Dermis microvascular lymphatic vessel endothelial cell (primary cell): ENCODE measurements around the gene MEF2C. TPM values are rescaled to one million over a fixed set of nuclear protein-coding genes. Genes with fewer than 3 reads are reported as not detected.

ENCODE experiments used
- DNase-seq, 2 donors: peaks; one replicate each; pipeline versions ENCODE4 v3.0.0 to v3.0.0-alpha.2; 2010; ENCODE audit warnings: low read depth in 2 of 2
- total RNA-seq: library from RNA; depleted of rRNA; stranded (reverse); fragments of >200 nt; gene quantifications from 2 replicates; pipeline ENCODE4 v1.2.1, GENCODE V29; 2014

MEF2C gene
- total RNA-seq, 1 donor from 2014 or later: 118 TPM

DNA sequence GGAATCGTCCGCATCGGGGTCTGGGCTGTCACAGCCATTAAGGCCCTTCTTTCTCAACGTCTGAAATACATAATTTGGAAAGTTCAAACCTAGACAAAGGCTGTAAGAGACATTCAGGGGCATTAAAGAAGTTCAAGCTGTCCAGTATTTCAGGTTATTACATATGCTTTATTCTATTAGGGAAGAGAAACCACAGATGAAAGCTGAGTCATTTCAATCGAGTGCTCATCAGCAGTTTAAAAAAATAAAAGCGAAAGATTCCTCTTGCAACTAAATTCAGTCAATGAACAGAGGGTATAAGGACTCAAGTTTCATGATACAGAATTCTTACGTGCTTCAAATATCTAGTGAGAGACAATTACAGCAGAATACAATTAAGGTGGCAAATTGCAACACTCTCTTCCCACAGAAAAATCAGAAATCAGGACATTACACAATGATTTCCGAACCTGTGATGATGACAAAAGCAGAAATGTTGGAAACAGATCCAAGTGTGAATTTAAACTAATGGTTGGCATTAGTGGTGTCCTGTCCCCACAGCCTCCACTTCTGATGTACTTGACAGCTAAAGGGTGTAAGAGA, 121.6 kb downstream of the MEF2C start:
- peak in 1 of 2 donors; percentile 64 for DNase-seq

DNA sequence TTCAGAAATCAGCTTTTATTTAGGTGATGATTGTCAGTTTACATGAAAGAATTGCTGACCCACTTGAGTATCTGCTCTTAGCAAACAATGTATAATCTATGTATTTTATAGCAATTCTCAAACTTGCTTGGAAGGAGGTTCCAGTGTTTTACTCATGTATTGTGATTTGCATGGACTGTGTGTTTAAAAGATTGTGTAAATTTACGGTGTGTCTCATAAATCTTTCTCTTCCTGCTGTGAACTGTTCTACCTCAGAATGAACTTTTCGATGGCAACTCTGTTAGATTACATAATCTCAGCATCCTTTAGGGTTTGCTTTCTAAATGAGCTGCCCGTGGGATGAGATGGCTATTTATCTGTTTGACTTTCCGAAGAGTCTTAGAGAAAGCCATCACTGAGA, 122.5 kb downstream of the MEF2C start:
- DNase-seq: no peak

DNA sequence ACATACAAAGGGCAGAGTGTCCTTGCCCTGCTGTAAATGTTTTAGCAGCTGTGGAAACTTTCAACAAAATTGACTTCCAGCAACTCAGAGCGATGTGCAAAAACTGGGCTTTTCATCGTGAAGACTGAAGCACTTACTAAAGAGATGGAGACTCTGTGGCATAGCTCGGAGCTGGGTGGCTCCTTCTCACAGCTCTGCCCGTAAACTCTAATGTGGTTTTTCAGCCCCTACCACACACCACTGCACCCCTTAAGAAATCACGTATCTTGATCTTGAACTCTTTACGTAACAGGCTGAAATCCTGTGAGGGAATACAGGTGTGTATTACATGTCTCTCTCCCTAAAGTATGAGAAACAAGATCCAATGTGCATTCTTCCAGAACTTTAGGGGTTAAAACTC, 124.4 kb downstream of the MEF2C start:
- no peak for DNase-seq

- no peak for DNase-seq
Observed at GRCh38 chr5:88758184-88758583, 124.8 kb downstream of the MEF2C start.

DNA sequence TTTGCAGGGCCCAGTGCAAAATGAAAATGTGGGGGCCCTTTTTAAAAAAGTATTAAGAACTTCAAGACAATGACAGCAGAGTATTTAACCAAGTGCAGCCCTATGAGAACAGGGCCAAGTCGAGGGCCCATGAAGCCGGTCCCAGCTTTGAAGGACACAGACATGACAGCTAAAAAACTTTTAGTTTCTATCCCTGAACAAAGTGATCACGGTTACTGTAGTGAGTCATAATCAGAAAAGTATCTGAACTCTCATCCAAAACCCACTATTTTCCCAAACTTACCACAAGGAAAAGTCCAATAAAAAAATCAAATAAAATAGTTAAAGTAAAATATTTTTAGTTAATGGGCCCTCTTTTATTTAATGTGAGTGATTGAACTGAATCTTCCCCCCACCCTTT, 126.0 kb downstream of the MEF2C start:
- no peak for DNase-seq

DNA sequence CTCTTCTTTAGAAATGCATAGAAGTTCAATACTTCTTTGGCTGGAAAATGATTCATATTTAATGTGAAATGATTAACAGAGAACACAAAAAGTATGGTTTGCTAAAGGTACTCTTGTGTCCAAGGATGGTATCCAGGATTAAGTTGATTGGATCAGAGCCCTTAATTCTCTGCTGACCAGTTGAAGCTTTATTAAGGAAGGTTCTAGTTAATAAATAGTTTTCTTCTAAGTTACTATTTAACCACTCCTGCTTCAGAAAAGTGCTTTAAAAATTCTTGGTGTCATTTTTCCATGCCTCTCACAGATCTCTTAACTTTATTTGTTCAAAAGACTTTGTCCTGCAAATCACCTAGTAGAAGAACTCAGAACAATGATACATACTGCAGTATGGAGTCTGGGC, 134.3 kb downstream of the MEF2C start:
- no peak for DNase-seq

- DNase-seq: no peak
Observed at GRCh38 chr5:88746438-88746882, 136.5 kb downstream of the MEF2C start.

DNA sequence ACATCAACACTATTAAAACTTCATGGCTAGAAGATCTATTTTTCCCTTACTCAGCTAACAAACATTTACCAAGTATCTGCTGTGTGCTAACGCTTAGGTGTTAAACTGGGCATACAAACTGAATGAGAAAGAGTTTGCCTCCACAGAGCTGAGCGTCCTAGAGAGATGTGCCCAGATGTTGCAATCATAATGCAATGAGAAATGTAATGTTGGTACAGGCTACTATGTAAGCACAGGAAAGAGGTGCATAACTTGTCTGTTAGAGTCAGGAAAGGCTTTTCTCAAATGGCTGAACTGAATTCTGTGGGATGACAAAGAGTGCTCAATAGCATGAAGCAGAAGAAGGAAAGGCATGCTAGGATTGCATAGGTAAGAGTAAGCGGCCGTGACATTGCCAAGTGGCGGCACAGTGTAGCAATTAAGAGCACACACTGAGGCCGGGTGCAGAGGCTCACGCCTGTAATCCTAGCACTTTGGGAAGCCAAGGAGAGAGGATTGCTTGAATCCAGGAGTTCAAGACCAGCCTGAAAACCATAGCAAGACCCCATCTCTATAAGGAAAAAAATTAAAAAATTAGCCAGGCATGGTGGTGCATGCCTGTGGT, 137.8 kb downstream of the MEF2C start:
- no peak for DNase-seq

- peak in 1 of 2 donors; percentile 30 for DNase-seq
Observed at GRCh38 chr5:88743231-88743834, 139.7 kb downstream of the MEF2C start.

DNA sequence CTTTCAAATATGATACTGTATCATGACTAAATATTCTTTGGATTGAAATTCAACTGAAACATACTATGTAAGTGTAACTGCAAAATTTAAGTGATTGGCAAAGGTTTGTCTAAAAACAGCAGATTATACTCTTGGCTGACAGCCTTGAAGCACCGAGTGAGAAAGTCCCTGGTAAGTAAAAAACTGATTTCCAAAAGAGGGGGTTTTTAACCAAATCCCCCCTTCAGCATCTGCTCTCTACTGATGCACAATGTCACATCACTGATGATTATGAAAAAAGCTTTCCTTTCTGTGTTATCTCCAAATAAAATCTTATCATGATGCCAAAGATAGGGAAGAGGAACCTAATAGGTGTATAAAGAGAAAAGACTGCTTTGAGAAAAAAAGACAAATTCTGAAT, 141.0 kb downstream of the MEF2C start:
- no peak for DNase-seq

GRCh38 chr5:88740604-88741185, 142.3 kb downstream of the MEF2C start:
- no peak for DNase-seq

DNA sequence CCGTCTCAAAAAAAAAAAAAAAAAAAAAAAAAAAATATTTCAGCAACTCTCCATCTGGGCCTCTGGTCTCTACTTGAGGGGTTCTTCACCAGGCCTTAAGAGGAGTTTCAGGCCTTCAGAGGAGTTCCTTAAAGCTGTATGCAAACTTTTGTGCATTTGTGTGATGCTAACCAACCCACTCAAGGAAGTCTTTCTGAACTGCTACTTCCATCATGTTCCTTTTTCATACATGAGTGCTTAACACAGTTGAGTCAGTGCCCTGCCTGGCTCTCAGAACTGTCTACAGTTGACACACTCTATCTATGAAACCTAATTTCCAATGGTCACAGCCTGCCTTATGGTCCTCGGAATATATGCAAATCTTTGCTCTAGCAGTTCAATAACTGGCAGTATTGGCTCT, 146.5 kb downstream of the MEF2C start:
- DNase-seq: no peak

GRCh38 chr5:88734983-88735382, 148.0 kb downstream of the MEF2C start:
- no peak for DNase-seq

DNA sequence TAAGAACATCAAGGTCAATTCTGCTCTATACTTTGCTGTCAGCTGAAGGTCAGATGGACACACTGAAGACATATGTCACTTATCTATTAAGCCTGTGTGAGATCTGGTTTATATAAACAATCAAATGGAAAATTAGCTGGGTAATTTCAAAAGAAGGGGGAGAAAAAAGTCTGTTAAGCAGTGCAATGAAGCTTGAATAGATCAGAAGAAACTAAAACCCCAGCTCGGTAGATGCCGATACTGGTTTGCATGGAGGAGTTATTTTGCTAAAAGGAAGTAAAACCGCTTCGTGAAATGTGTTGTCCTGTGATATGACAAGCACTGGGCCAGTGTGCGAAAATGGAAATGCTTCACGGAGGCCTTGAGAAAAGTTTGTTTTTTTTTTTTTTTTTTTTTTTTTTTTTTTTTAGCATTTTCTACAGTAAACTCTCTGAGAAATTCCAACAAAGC, 148.8 kb downstream of the MEF2C start:
- peak in 1 of 2 donors; percentile 40 for DNase-seq

DNA sequence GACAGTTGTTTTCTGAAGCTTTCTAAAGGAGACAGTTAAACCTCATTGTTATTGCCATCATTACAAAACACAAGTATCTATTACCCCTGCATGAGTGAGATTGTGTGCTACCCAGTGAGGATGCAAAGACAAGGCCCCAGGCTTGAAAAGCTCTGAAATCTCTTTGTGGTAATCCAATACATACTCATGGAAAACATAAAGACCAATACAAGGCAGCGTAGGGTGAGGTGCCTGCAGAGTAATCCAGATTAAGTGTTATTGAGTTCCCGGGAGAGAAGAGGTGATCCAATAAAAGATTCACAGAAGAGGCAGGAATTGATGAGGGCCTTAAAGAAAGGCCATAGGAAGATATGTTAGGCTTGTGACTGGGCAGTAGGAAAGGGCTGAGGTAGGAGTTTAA, 150.1 kb downstream of the MEF2C start:
- no peak for DNase-seq

DNA sequence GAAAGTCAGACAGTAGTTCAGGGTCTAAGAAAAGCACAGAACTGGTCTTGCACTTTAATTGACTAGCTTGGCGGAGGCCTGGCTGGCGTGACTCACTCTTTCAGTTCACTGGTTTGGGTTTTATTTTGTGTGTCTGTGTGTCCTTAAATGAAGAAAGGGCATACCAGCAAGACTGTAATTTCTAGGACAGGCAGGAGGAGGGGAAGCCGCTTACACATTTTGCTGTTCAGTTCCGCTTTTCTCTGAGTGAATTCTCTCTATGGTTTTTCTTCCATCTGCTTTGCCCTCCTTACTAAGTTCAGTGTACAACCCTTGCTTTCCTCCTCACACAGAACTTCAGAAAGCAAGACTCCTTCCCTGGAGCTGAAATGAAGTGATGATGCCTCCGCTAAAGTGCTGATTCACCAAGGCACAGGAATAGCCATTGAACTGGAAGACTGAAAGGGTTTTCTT, 150.8 kb downstream of the MEF2C start:
- no peak for DNase-seq

DNA sequence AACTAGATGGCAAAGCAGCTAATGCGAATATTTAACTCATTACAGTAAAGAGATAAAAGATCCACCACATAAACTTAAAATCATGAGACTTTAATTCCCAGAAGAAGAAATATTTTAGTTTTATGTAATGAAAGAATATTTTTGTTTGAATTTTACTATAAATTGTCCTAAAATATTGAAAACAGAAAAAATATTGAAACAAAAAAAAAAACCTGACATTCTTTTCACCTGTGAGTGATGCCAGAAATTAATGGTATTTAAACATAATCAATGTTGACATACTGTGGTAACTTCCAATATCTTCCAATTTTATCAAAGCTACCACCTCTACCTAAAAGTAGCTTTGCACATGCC, 153.2 kb downstream of the MEF2C start:
- no peak for DNase-seq

GRCh38 chr5:88729084-88729828, 153.7 kb downstream of the MEF2C start:
- peak; percentile 82 to 83 for DNase-seq

- DNase-seq: peak; percentile 32 to 40
Observed at GRCh38 chr5:88727705-88728313, 155.2 kb downstream of the MEF2C start.

DNA sequence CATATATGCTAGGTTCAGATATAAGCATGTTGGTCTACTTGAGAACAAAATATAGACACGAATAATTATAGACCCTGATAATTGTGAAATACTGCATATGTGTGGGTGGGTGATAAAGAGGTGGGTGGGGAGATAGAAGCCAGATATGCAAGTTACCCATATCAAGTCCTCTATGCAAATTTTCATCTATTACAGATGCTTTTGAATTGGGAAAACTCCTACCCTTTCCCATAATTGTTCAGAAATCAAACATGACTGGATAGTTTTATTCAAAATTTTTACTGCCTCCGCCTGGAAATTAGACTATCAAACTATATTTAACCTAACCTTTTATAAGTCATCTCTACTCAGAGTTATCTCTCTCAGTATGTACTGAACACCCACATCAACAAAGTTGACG, 157.5 kb downstream of the MEF2C start:
- no peak for DNase-seq

DNA sequence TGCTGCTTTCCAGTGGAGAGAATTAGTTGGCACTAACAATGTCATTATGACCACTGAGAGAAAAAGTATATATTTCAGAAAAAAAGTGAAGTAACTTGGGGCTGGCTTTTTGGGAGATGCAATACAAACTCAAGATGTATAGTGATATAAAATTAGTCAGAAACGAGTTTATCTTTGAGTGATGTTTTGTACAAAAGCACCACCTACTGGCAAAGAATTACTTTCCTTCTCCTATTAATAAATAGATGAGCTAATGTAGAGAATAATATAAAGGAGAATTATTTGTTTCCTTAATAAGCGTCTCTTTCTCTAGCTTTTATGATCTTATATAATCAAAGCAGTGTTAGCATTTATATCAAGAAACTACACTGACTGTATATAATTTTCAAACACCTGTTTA, 158.8 kb downstream of the MEF2C start:
- peak in 1 of 2 donors; percentile 28 for DNase-seq
